Cerebellar cortex (tissue), 1 donor: ENCODE data around the gene PIGZ.

Experiments
- DNase-seq: peaks from one replicate; pipeline ENCODE4 v3.0.0-alpha.2; 2015; ENCODE audit warnings: low spot score

Gene PIGZ

GRCh38 chr3:196915375-196915774, 53.3 kb downstream of the PIGZ start:
- DNase-seq, result no peak

DNA sequence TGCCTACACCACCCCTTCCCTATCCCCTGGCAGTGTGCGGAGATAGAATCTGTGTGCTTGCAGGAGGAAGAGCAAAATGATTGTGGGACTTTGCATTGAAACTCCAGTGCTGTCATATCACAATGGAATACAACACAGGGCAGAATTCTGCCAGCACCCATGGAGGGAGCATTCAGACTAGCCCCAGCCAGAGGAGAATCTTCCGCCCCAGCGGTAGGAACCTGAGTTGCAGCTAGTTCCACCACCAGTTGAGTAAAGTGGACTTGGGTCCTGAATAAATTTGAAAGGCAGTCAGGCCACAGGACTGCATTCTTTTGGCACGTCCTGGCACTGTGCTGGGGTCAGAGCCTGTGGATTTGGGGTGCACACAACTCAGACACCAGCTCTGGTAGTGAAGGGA, 53.8 kb downstream of the PIGZ start:
- DNase-seq, result no peak

DNA sequence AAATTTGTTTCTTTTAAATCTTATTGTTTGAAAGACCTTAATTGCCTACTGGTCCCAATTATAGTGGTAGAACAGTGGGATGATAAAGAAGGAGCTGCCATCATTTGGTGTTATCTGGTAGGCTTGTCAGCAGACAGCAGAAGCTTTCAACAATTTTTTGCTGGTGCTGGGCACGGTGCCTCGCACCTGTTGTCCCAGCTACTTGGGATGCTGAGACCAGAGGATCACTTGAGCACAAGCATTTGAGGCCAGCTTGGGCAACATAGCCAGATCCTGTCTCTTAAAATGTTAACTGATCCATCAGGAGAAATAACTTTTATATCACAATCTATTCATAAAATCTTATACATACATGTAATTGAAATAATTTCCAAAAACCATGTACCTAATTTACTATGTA, 64.9 kb downstream of the PIGZ start:
- no peak for DNase-seq

DNA sequence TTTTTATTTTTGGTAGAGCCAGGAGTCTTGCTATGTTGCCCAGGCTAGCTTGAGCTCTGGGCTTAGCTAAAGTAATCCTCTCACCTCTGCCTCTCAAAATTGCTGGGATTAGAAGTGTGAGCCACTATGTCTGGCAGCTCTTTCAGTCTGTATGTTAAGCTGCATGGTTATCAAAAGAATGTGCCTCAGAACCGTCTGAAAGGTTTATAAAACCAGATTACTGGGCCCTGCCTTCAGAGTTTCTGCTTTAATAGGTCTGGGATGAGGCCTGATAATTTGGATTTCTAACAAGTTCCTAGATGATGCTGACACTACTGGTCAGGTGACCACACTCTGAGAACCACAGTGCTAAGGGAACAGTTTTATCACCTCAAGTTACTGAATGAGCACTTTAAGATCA, 66.3 kb downstream of the PIGZ start:
- DNase-seq, result no peak

- DNase-seq, result no peak
These were observed 66.9 kb downstream of the PIGZ start for GRCh38 chr3:196901768-196902167.
